Keratinocyte (primary cell): ENCODE measurements around the gene CXCL1. TPM values are rescaled to one million over a fixed set of nuclear protein-coding genes. Genes with fewer than 3 reads are reported as not detected.
A peak's percentile ranks its signal among the peaks of the same experiment; 100 is the strongest.

ENCODE experiments used
- DNase-seq: peaks from one replicate; pipeline ENCODE4 v3.0.0-alpha.2; 2011; ENCODE audit warnings: low read depth, missing footprints, low spot score
- FAIRE-seq: peaks from 2 replicates; lab custom pipeline; 2011; peaks lifted over from hg19 to GRCh38; lab: Jason Lieb, UNC
- H2AFZ ChIP-seq: 2 replicates; pipeline ENCODE4 v1.6.0; 2012; ENCODE audit warnings: low read length, control low read depth, inconsistent platforms; ENCODE audit not compliant: control insufficient read depth
- H3K27ac ChIP-seq: 2 replicates; pipeline ENCODE4 v1.5.1; 2011; ENCODE audit warnings: low read length; ENCODE audit not compliant: control insufficient read depth, insufficient read depth
- H3K27me3 ChIP-seq: 3 replicates; pipeline ENCODE4 v1.6.0; 2011; ENCODE audit warnings: low read length; ENCODE audit not compliant: control insufficient read depth, insufficient read depth; ENCODE audit errors: extremely low read depth
- H3K36me3 ChIP-seq, 2 experiments: 2 replicates in 1 of 2; 3 replicates in 1 of 2; pipeline ENCODE4 v1.5.1; 2011; ENCODE audit warnings: low read length in 2 of 2, mild to moderate bottlenecking in 1 of 2; ENCODE audit not compliant: control insufficient read depth in 2 of 2, insufficient read depth in 2 of 2; ENCODE audit errors: extremely low read depth in 1 of 2
- H3K4me1 ChIP-seq: 3 replicates; pipeline ENCODE4 v1.5.1; 2011; ENCODE audit warnings: low read length; ENCODE audit not compliant: control insufficient read depth, insufficient read depth; ENCODE audit errors: extremely low read depth
- H3K4me2 ChIP-seq: 3 replicates; pipeline ENCODE4 v1.6.0; 2011; ENCODE audit warnings: low read depth, low read length; ENCODE audit not compliant: control insufficient read depth, insufficient read depth; ENCODE audit errors: extremely low read depth
- H3K4me3 ChIP-seq, 3 experiments: fragments of 200-600 bp in 1 of 3; sonication (generic) in 1 of 3; 2 replicates in 2 of 3; 3 replicates in 1 of 3; pipeline ENCODE4 v1.5.1; 2011 to 2016; ENCODE audit warnings: low read length in 3 of 3, mild to moderate bottlenecking in 3 of 3, control low read depth in 2 of 3, inconsistent platforms in 1 of 3, low read depth in 1 of 3, mixed read lengths in 1 of 3, mixed run types in 1 of 3, moderate library complexity in 1 of 3; ENCODE audit not compliant: control insufficient read depth in 2 of 3, insufficient read depth in 2 of 3; ENCODE audit errors: extremely low read depth in 1 of 3
- H3K79me2 ChIP-seq: 2 replicates; pipeline ENCODE4 v1.6.0; 2012; ENCODE audit warnings: low read length; ENCODE audit not compliant: control insufficient read depth, insufficient read depth
- H3K9ac ChIP-seq: 3 replicates; pipeline ENCODE4 v1.6.0; 2011; ENCODE audit warnings: low read length; ENCODE audit not compliant: control insufficient read depth, insufficient read depth; ENCODE audit errors: extremely low read depth
- H3K9me1 ChIP-seq: 3 replicates; pipeline ENCODE4 v1.6.0; 2011; ENCODE audit warnings: low read length; ENCODE audit not compliant: control insufficient read depth, insufficient read depth; ENCODE audit errors: extremely low read depth
- H3K9me3 ChIP-seq: 2 replicates; pipeline ENCODE4 v1.5.1; 2012; ENCODE audit warnings: low read depth, low read length; ENCODE audit not compliant: control insufficient read depth
- H4K20me1 ChIP-seq: 3 replicates; pipeline ENCODE4 v1.6.0; 2011; ENCODE audit warnings: low read length; ENCODE audit not compliant: control insufficient read depth, insufficient read depth; ENCODE audit errors: extremely low read depth
- EZH2 ChIP-seq: IDR thresholded peaks from one replicate; pipeline ENCODE4 v1.6.1; 2012; ENCODE audit warnings: inconsistent platforms, mild to moderate bottlenecking, low read length, moderate library complexity
- dilution Hi-C: fragments of 300-500 bp; cut with MboI; formaldehyde crosslinking; loops from one replicate; pipeline ENCODE4 v1.7.0; 2020; ENCODE audit warnings: low sequenced_read_pairs; ENCODE audit not compliant: extremely low pct_ligation_motif_present
- polyA plus RNA-seq, 5 experiments: library from polyadenylated mRNA; depleted of rRNA in 3 of 5; stranded (reverse) in 3 of 5; stranded (forward) in 1 of 5; unstranded in 1 of 5; fragments of >200 nt; gene quantifications; 1 replicate in 1 of 5; 2 replicates in 3 of 5; 3 replicates in 1 of 5; pipeline versions ENCODE4 v1.2.1 to v1.2.3, GENCODE V29; 2011 to 2012; ENCODE audit warnings: missing spikeins in 2 of 5, low read depth in 1 of 5, low replicate concordance in 1 of 5
- TF ChIP-seq, protein P1 (sequence below), 3 experiments: IDR thresholded peaks in 1 of 3; conservative IDR thresholded peaks in 1 of 3; optimal IDR thresholded peaks in 1 of 3; 2 replicates in 2 of 3; 3 replicates in 1 of 3; pipeline versions ENCODE3 to v1.5.1; 2011; ENCODE audit warnings: low read length in 3 of 3, mild to moderate bottlenecking in 3 of 3, moderate library complexity in 2 of 3, control low read depth in 1 of 3, inconsistent platforms in 1 of 3; ENCODE audit not compliant: insufficient read depth in 2 of 3; ENCODE audit errors: extremely low read depth in 1 of 3

CXCL1 gene
- polyA plus RNA-seq, 1 donor (not counting 4 experiments of a cell fraction or from before 2014, with no cell fraction given): 35.5 TPM

GRCh38 chr4:73867783-73868182 is 1.4 kb upstream of the CXCL1 start:
- Histone ChIP-seq H3K4me3 (no peak overlapping the region), H3K4me1 (peaks cover 41% of the 10 kb centered on the region), H3K4me2 (peak overlapping the region; percentile 95), H3K9ac (no peak overlapping the region), H3K9me1 (no peaks in the 10 kb centered on the region), H3K36me3 (peaks cover 0 to 2% of the 10 kb centered on the region in 2 experiments), H3K79me2 (no peaks in the 10 kb centered on the region), H4K20me1 (no peaks in the 10 kb centered on the region), H3K27me3 (no peaks in the 10 kb centered on the region), H3K9me3 (no peaks in the 10 kb centered on the region), H2AFZ (no peak overlapping the region), H3K27ac (peak overlapping the region; percentile 79)
- dilution Hi-C loops: no loop called here
- FAIRE-seq: peak; percentile 81
- no peak for TF ChIP-seq EZH2
- TF ChIP-seq, protein P1, sequence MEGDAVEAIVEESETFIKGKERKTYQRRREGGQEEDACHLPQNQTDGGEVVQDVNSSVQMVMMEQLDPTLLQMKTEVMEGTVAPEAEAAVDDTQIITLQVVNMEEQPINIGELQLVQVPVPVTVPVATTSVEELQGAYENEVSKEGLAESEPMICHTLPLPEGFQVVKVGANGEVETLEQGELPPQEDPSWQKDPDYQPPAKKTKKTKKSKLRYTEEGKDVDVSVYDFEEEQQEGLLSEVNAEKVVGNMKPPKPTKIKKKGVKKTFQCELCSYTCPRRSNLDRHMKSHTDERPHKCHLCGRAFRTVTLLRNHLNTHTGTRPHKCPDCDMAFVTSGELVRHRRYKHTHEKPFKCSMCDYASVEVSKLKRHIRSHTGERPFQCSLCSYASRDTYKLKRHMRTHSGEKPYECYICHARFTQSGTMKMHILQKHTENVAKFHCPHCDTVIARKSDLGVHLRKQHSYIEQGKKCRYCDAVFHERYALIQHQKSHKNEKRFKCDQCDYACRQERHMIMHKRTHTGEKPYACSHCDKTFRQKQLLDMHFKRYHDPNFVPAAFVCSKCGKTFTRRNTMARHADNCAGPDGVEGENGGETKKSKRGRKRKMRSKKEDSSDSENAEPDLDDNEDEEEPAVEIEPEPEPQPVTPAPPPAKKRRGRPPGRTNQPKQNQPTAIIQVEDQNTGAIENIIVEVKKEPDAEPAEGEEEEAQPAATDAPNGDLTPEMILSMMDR (optimal IDR thresholded peaks at IDR 0.05 in 1 of 3, IDR thresholded peaks at IDR 0.05 in 1 of 3, conservative IDR thresholded peaks at IDR 0.05 in 1 of 3; ENCODE audit: extremely low read depth in 1 of 3, insufficient read depth in 2 of 3, low read length in 3 of 3): peak; percentile 54 to 88 (median 59)
- DNase-seq: peak; percentile 57

- no peaks in the 10 kb centered on the region for H4K20me1 ChIP-seq
- H3K9me3 ChIP-seq: no peaks in the 10 kb centered on the region
- peaks cover 0 to 2% of the 10 kb centered on the region in 2 experiments for H3K36me3 ChIP-seq
- no peaks in the 10 kb centered on the region for H3K9me1 ChIP-seq
- DNase-seq (no peak), FAIRE-seq (peak; percentile 86)
- TF ChIP-seq, protein P1 (optimal IDR thresholded peaks at IDR 0.05 in 1 of 3, IDR thresholded peaks at IDR 0.05 in 1 of 3, conservative IDR thresholded peaks at IDR 0.05 in 1 of 3; ENCODE audit: extremely low read depth in 1 of 3, insufficient read depth in 2 of 3, low read length in 3 of 3): no peak
- no peak for TF ChIP-seq EZH2
- H3K79me2 ChIP-seq: no peaks in the 10 kb centered on the region
- H3K4me3 ChIP-seq: peak overlapping the region; percentile 56 to 81 (median 78)
- H3K27ac ChIP-seq: peak overlapping the region; percentile 79
- H3K9ac ChIP-seq: peak overlapping the region; percentile 78
- peaks cover 41% of the 10 kb centered on the region for H3K4me1 ChIP-seq
- dilution Hi-C loops: no loop called here
- peak overlapping the region; percentile 95 for H3K4me2 ChIP-seq
- H3K27me3 ChIP-seq: no peaks in the 10 kb centered on the region
- peak overlapping the region; percentile 86 for H2AFZ ChIP-seq
Observed at GRCh38 chr4:73868206-73869129, 725 bp upstream of the CXCL1 start.
